HG03097 (cell line): ENCODE measurements around the gene COMMD3.
A peak's percentile ranks its signal among the peaks of the same experiment; 100 is the strongest.
"Not testable (repeated sequence)": the region's sequence is repeated elsewhere in the genome, so short reads cannot be mapped to it uniquely, and the experiment has no call there.

Source experiments
- ATAC-seq: cut with Tn5 transposase; IDR thresholded peaks from one replicate; pipeline ENCODE4 v1.9.1; 2021; ENCODE audit not compliant: unreplicated experiment, low FRiP score

The COMMD3 gene

DNA sequence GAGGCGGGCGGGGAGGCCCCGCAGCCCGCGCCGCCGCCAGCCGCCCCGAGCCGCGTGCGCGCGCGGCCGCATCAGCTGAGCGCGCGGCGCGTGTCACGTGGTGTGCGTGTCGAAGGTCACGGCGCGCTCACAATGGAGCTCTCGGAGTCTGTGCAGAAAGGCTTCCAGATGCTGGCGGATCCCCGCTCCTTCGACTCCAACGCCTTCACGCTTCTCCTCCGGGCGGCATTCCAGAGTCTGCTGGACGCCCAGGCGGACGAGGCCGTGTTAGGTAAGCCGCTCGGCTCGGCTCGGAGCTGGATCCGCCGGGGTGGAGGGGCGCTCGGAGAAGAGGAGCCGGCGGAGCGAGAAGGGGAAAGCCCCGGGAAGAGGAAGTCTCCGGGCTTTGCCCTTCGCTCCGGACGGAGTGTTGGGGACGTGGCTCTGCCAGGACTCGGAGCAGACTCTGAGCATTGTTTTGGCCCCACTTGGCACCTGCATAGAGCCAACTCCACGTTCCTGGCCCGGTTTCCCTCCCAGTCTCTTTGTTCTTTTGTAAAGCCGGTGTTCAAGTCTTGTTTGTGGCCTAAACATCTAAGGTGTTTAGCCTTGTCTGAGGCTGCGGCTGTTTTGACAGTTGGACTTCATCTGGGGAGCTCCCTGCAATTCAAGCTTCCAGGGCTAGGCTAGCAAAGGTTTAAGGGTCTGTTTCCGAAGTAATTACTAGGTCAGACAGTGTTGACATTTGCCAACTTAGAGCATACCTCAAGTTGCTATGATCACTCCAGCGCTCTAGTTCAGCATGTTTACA is at the start of gene COMMD3:
TSS of gene COMMD3 (plus strand) at position 103 of the 790 bp plus-strand sequence. CDS start at position 133, 30 bp downstream.
- peak; percentile 66 for ATAC-seq

DNA sequence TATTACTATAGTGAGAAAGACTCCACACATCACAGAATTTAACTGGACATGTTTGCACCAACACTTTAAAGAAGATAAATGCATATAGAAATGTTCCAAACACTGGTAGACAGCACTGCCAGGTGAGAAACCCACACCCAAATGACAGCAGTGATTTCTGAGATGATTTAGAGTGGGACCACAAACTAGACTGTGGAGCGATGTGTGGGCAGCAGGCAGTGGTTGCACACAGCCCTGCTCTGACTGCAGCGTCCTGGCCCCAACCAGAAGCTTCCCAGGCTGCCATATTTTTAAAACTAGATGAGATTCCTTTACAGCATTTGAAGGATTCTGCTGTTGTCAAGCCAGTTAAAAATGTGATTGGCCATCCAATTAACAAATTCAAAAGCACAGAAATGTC is 47.7 kb upstream of the COMMD3 start:
- ATAC-seq, result no peak

DNA sequence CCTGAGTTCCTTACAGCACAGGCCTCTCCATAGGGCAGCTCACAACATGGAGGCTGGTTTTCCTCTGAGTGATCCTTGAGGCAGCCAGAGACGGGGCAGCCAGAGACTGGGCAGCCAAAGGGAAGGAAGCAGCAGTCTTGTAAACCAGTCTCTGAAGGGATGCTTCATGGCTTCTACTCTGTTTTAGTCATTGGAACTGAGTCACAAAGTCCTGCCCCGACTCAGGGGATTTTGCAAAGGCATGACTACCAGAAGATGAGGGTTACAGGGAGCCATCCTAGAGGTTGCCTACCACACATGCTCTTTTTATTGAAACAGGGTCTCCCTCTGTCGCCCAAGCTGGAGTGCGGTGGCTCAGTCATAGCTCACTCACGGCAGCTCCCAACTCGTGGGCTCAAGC is 44.4 kb upstream of the COMMD3 start:
- ATAC-seq, result no peak

DNA sequence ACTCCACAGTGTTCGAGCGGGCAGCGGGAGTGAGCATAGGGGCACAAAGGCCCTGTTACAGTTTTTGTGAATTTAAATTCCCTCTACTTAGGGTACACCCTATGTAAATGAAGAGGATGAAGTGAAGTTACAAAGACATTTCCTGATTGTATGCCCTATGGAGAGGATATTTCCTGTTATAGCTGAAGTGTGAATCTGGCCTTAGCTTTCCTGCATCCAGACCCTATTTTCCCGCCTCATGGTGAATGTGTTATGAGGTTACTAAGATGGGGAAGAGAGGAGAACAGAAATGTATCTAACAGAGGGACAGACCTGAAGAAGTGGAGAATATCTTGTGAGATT is 37.8 kb upstream of the COMMD3 start:
- ATAC-seq, result no peak

DNA sequence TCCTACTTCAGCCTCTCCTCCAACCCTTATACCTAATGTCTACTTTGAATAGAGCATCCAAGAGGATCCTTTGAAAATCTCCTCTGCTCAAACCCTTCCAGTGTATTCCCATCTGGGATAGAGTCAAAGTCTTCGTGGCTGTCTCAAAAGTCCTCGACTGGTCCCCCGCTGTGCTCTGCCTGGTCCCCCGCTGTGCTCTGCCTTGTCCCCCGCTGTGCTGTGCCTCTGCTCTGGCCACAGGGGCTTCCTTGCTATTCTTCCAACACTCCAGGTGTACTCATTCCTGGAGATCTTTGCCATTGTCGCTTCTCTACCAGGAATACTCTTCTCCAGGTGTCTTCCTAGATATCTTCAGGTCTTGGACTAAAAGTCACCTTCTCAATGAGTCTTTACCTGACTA is 36.1 kb upstream of the COMMD3 start:
- no peak for ATAC-seq

DNA sequence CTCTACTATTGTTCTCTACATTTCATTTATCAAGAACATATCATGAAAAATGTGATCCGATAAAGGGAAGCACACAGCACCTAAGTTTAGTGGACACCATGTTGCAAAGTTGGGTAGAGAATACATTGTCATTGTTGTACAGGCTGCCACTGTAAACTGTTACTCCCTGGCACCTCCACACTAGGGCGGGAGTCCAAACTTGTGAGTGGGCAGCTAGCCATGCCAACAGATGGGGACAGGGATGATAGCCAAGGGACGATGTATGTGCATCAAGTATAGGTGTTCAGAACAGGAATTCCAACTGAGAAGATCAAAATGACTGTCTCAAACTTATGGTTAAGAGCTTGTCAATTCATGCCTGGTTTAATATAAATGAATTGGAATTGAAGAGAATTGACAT is 31.1 kb upstream of the COMMD3 start:
- no peak for ATAC-seq

DNA sequence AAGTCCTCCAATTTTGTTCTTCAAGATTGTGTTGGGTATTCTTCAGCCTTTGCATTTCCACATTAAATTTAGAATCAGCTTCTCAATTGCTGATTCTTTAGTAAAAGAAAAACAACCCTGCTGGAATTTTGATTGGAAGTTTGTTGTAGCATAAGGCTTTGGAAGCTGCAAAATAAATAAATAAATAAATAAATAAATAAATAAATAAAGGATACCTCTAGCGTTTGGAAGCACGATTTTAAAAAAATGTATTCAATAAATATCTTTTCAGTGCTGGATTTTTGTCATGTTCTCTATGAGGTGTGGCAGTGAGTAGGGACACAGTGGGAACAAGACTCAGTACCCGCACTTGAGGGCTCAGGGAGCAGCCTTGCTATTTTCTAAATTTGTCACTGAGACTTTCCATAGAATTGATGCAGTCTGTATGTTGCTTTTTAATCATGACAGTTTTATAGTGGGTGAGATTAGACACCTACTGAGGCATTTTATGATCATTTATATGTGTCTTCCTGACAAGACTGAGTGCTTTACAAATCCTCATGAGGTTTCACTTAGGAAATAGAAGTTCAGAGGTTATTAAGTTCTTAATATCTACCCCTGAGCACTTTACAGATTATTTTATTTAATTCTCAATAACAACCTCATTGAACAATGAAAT is 22.3 kb upstream of the COMMD3 start:
- ATAC-seq, result no peak

DNA sequence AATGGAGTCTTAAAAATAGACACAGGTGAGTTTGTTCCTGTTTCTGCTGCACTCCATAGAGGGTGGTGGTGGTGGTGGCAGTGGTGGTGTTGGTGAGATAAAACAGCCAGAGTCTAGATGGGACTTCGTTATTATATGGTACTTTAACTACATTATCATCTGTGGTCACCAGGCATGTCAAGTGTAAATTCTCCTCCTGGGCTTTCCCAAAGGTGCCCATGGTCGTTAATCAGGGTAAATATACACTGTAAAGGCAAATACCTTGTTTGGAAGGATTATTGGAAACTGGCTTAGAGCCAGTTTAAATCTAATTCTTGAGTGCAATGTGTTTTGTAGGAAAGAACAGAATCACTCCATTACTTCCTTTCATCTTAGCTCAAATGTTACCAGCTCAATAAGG is 21.5 kb upstream of the COMMD3 start:
- no peak for ATAC-seq

DNA sequence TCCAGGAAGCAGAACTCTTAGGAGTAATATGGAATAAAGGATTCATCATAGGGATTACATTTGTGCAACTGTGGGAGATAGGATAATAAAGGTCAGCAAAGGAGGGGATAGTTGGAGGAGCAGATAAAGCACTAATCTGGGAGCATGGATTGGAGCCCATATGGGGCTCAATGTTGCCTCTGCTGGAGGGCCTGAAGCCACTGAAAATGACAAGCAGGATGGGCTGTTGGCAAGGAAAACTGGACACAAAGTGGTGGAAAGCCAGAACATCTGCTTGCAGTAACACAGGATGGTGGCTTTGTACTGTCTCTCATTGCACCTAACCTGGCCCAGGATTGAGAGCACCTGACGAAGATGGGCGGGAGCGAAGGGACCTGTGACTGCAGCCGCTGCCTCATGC is 15.0 kb upstream of the COMMD3 start:
- ATAC-seq, result no peak

DNA sequence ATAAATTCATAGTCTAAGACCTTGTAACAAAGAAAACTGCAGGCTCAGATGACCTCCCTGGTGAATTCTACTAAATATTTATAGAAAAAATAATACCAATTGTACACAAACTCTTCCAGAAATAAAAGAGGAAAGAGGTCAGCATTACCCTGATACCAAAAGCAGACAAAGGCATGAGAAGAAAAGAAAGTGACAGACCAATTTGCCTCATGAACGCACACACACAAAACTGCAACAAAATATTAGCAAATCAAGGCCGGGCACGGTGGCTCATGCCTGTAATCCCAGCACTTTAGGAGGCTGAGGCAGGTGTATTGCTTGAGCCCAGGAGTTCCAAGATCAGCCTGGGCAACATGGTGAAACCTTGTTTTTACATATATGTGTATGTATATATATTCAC is 12.7 kb upstream of the COMMD3 start:
- no peak for ATAC-seq

DNA sequence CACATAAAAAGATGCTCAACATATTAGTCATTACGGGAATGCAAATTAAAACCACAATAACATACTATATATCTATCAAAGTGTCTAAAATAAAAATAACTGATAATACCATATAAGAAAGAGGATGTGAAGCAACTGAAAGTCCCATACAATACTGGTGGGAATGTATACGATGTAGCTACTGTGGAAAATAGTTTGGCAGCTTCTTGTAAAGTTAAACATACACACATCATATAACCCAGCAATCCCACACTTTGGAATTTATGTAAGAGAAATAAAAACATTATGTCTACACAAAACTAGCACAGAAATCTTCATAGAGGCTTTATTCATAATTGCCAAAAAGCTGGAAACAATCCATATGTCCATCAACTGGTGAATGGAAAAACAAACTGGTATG is 10.5 kb upstream of the COMMD3 start:
- ATAC-seq, result no peak

DNA sequence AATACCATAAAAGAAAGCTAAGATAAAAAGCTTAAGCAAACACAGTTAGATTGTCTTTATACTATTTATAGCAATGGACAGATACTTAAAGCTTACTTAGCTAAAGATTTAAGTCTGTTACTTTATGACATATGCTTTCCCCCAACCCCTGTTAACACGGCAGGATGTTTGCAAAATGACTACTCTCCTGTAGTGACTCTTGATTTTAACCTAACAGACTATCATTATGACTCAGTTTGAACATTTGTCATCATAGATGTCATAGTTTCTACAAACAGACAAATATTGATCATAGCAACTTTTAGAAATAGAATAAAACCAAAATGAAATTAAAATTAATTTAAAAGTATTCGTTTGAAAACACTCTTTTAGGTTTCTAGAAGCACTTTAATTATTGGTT is 7.8 kb upstream of the COMMD3 start:
- ATAC-seq, result peak; percentile 83

DNA sequence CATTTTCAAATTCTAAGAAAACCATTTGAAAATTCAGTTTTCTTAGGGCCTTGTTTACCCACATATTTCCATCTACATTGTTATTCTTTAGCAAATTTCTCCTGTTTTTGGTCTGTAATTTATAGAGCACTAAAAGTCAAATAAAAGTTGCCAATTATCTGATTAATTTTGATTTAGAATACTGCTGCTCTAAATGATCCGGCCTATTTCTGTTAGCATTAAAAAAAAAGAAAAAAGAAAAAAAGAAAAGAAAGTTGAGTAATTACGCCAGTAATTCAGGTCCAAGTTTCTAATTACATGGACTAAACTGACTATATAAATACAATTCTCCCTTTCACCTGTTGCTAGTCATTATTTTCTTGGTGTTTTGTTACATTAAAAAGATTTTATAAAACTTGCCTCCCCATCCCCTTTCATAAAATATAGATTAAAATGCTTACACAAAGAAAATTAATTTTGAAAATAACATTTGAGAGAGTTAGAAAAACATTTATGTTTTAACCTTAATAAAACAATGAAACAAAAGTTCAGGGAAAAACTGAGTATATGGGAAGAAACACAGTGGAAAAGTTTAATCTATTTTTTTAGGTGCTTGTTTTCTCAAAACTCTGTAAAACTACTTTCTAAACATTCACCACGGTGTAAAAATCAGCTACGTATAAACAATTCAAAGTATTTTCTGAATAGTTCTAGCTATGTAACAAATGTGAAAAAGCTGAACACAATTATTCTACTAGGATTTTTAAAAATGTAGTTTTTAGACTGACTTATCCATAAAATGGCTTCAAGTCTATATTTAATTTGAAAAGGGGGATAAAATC is 6.8 kb upstream of the COMMD3 start:
- ATAC-seq, result no peak

DNA sequence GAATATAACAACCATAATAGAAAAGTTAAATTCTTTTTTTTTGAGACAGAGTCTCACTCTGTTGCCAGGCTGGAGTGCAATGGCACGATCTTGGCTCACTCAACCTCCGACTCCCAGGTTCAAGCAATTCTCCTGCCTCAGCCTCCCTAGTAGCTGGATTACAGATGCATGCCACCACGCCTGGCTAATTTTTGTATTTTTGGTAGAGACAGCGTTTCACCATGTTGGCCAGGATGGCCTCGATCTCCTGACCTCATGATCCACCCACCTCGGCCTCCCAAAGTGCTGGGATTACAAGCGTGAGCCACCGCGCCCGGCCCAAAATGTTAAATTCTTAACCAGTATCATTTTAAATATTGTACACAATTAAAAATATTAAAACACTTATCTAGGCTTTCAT is 6.2 kb upstream of the COMMD3 start:
- not testable (repeated sequence) for ATAC-seq

DNA sequence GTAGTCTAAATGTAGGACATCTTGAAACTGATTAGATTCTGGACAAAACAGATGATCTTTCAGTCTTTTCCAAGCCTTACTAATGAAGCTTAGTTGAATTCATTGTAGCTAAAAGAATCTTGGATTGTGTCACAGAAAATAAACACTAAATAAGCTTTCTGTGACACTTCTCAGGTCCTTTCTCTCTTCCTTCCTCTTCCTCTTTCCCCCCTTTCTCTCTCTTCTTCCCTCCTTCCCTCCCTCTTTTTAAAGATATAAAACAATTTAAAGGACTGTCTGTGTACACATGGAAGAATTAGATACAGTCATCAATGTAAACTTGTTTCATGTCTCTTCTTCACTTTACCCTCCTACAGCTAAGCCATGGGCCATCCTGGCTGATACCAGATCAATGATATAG is 5.3 kb upstream of the COMMD3 start:
- ATAC-seq, result no peak

DNA sequence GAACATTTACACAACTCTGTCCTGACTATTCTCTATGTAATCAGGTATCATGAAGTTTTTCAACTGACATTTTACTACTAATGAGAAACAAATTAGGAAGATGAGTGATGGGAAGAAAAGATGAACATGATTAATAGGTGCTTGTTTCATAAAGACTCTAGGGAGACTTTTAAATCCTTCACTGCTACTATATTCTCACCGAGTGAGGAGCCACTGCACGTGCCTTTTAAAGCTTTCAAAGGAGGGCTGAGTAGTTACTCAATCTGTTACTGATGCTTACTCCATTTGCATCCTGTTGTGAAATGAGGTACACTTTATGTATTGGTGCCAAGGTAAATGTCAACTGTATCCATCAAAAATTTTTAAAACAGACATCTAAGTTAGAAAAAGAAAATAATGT is 1.3 kb upstream of the COMMD3 start:
- ATAC-seq, result no peak

DNA sequence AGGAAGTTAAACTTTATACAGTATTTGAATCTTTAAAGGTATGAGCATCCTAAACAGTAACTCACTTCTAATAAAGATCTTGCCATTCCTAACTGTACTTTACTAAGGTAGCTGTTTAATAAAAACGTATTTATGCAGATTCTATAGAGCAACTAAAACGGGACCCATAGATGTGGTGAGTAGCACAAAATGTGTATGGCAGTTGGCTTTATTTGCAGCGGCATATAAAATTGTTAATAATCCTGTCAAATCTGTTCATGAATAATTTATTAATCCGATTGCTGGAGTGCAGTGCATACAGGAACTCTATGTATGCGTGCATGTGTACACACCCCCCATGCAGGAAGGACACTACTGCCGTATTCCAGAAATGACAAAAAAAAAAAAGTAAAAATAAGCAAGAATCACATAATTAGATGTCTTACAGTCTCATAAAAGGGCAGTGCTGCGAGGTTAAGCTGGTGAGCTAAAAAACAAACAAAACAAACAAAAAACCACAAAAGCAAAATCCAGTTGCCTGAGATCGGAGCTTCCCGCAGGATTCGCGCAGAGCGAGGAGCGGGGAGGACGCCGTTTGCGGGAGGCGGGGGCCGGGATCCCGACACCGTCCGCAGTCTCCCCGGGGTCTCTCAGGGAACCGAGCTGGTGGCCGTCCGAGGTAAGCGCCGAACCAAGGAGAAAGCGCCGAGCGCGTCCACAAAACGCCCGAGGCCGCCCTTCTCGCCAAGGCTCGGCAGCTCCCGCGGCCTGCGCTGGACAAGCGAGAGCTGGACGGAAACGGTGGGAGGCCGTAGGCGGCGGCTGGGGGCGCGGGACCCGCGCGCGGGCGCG is 518 bp upstream of the COMMD3 start:
- peak; percentile 20 for ATAC-seq

DNA sequence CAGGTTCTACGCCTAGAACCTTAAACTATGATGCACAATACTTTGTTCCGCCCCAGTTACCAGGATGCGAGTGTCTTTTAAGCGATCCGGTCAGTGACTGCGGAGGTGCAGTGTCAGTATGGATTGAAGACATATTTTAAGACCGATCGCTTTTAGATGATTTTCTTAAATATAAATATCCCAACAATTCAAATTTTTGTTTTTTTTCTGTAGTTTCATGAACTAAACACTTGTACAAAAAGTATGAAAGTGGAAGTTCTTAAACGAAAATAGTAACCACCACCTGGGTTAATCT is 835 bp downstream of the COMMD3 start:
- peak; percentile 17 for ATAC-seq

DNA sequence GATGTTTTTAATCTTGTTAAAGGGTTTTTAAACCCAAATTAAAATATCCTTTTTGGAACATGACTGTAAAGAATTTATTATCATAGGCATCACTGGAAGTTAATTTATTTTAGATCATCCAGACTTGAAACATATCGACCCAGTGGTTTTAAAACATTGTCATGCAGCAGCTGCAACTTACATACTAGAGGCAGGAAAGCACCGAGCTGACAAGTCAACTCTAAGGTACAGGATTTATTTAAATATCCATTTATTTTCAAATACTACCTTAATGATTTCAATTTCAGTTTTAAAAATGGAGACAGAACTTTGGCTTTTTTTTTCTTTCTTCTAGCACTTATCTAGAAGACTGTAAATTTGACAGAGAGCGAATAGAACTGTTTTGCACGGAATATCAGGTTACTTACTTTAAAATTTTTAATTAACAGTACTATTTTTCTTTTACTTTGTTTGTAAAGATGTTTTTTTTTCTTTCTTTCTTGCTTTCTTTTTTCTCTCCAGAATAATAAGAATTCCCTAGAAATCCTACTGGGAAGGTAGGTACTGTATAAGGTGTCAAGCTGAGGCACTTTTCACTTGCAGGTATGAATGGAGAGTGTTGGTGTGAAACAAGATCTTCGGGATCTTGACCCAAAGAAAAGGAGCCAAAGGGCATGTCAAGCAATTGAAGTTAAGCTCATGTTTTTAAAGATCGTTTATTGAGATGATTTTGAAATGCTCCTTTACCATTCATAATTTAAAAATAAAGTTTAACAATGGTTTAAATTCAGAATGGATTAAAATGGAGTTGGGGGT is 1.8 kb downstream of the COMMD3 start:
- no peak for ATAC-seq

DNA sequence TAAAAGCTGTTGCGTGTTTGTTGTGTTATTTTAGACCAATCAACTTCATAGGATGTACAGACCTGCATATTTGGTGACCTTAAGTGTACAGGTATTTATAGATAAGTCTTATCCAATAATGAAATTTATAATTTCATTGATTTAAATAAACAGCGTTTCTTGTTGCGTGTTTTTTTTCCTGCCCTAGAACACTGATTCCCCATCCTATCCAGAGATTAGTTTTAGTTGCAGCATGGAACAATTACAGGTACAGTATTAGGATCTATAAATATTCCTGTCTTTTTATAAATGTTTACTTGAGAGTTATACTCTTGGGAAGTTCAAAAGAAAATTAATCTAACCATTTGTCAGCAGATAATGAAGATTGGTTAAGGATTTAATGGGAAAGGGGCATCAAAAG is 2.6 kb downstream of the COMMD3 start:
- no peak for ATAC-seq
